H7 (cell line): ENCODE measurements around the gene SEPTIN7. TPM values are rescaled to one million over a fixed set of nuclear protein-coding genes. Genes with fewer than 3 reads are reported as not detected.
"Not testable (repeated sequence)": the region's sequence is repeated elsewhere in the genome, so short reads cannot be mapped to it uniquely, and the experiment has no call there.

Source experiments
- DNase-seq: peaks from one replicate; pipeline ENCODE4 v3.0.0; 2012
- H3K27me3 ChIP-seq: 2 replicates; pipeline ENCODE4 v1.6.0; 2011; ENCODE audit warnings: mild to moderate bottlenecking, low read length; ENCODE audit not compliant: control insufficient read depth, insufficient read depth
- H3K36me3 ChIP-seq: replicated peaks from 2 replicates; pipeline ENCODE4 v1.5.1; 2011; ENCODE audit warnings: low read length; ENCODE audit not compliant: control insufficient read depth, insufficient read depth
- H3K4me3 ChIP-seq: 2 replicates; pipeline ENCODE4 v1.5.1; 2011; ENCODE audit warnings: low read depth, mild to moderate bottlenecking, control low read depth, low read length, moderate library complexity; ENCODE audit not compliant: insufficient read depth
- total RNA-seq: library from RNA; depleted of rRNA; stranded (reverse); fragments of >200 nt; shearing (Covaris generic); gene quantifications from 2 replicates; pipeline ENCODE4 v1.2.3, GENCODE V29; 2014; rRNA removed

The SEPTIN7 gene
- total RNA-seq: 162 and 218 TPM in 2 replicates

DNA sequence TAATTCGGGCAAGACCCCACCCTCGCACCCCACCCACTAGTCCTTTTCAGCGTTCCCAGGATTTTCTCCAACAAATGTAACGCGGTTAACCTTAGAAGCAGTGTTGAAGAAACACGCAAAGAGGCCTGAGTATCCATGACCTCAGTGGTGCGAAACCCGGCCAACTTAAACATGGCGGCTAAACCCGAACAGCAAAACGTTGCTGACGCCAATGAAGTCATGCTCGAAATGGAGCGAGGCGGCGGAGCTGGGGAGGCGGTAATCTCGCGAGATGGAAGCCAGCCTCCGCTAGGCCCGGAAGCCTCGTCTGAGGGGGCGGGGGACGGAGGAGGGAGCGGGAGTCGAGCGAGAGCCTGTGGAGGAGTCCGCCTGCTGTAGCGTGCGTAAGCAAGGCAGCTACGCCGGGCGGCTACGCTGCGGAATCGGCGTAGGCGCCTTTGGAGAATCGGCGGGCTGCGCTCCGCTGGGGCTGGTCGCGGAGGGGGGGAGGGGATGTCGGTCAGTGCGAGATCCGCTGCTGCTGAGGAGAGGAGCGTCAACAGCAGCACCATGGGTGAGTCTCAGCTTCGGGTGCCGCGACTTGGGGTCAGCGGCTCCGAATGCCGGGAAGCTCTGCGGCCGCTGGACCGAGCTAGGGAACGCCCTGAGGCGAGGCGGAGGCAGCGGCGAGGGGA is at the start of gene SEPTIN7:
Gene SEPTIN7, plus strand, starts transcription at position 340 of the 674 bp plus-strand sequence. Its CDS starts 153 bp downstream, at position 493.
- H3K27me3 ChIP-seq: no peaks in the 10 kb centered on the region
- no peaks in the 10 kb centered on the region for H3K36me3 ChIP-seq
- H3K4me3 ChIP-seq: peak within 1 kb of the TSS; percentile 97
- peak; percentile 94 for DNase-seq

- DNase-seq: no peak
- H3K4me3 ChIP-seq: no peak overlapping the region
- H3K36me3 ChIP-seq: no peaks in the 10 kb centered on the region
- H3K27me3 ChIP-seq: no peaks in the 10 kb centered on the region
These were observed 48.1 kb upstream of the SEPTIN7 start for GRCh38 chr7:35752742-35753141.

DNA sequence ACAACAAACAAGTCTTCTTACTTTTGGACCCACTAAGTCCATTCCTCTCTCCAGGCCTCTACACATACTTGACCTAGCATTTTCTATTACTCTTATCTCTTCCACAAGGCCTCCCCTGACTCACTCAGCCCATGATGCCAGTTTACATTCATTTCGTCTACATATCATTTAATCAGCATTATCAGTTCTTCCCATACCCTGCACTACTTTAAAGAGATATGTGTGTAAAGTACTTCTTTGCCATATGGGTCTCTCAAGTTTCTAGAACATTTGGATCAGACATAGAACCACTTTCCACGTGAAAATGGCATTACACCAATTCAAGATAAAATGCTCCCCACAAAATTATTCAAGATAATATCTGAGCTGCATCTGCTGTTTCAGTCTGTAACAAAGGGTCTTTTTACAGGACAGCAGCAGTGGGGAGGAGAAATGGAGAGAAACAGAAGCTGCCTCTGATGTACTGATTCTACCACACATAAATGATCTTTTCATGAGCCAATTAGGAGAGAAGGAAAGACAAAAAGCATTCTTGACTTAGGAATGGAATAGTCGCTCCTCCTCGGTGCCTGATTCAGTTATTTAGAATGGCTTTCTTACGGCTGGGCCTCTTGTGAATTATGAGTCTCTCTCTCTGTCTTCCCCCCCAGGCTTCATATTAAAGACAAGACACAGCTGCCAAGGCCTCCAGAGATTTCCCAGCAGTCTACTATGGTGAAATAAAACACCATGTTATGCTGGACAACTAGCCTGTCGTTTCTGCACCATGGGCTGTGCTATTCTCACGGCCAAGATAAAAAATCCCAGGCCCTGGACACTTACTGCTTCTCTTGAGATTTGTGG is 46.9 kb upstream of the SEPTIN7 start:
- H3K27me3 ChIP-seq: no peaks in the 10 kb centered on the region
- H3K36me3 ChIP-seq: no peaks in the 10 kb centered on the region
- DNase-seq: no peak
- no peak overlapping the region for H3K4me3 ChIP-seq

- no peak for DNase-seq
- Histone ChIP-seq H3K4me3 (no peak overlapping the region), H3K27me3 (no peaks in the 10 kb centered on the region), H3K36me3 (no peaks in the 10 kb centered on the region)
These were observed 46.1 kb upstream of the SEPTIN7 start for GRCh38 chr7:35754741-35755140.

- H3K27me3 ChIP-seq: no peaks in the 10 kb centered on the region
- no peaks in the 10 kb centered on the region for H3K36me3 ChIP-seq
- DNase-seq: no peak
- no peak overlapping the region for H3K4me3 ChIP-seq
These were observed 45.1 kb upstream of the SEPTIN7 start for GRCh38 chr7:35755711-35756110.

GRCh38 chr7:35756453-35756852 is 44.4 kb upstream of the SEPTIN7 start:
- H3K27me3 ChIP-seq, H3K36me3 ChIP-seq, H3K4me3 ChIP-seq, DNase-seq: not testable (repeated sequence)

DNA sequence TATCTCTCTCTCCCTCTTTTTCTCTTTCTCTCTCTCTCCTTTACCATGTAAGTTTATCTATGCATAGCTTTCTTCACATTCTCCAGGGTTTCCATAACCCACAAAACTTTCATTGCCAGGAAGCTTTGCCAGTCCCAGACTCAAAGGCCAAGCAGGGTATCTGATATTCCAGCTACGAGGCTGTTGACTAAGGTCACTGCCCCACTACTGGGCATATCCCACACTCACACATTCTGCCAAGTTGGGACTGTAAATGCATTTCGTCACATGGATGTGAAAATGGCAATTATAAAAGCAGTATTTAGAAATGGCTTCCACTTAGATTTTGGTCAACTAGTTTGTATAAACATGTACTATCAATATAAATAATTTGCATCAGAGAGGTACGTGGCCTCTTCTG is 43.3 kb upstream of the SEPTIN7 start:
- Histone ChIP-seq H3K36me3 (no peaks in the 10 kb centered on the region), H3K27me3 (no peaks in the 10 kb centered on the region), H3K4me3 (no peak overlapping the region)
- DNase-seq: no peak

DNA sequence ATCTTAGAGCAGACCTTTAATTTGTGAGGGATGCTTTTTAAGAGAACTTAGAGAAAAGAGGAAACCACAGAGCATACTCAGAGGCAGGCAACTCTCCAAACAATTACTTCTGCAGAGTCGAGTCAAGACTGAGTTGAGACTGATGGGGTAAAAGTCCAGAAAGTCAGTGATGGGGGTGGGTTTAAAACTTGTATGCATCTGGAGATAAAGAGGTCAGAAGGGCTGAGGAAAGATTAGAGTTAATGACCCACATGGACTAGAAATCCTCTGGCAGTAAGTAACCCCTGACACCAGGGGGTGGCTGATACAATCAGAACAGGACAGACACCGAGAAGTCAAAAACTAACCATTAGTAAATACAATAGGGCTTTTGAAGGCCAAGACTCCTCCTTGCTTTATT is 42.4 kb upstream of the SEPTIN7 start:
- DNase-seq: peak; percentile 32
- Histone ChIP-seq H3K27me3 (no peaks in the 10 kb centered on the region), H3K4me3 (no peak overlapping the region)

DNA sequence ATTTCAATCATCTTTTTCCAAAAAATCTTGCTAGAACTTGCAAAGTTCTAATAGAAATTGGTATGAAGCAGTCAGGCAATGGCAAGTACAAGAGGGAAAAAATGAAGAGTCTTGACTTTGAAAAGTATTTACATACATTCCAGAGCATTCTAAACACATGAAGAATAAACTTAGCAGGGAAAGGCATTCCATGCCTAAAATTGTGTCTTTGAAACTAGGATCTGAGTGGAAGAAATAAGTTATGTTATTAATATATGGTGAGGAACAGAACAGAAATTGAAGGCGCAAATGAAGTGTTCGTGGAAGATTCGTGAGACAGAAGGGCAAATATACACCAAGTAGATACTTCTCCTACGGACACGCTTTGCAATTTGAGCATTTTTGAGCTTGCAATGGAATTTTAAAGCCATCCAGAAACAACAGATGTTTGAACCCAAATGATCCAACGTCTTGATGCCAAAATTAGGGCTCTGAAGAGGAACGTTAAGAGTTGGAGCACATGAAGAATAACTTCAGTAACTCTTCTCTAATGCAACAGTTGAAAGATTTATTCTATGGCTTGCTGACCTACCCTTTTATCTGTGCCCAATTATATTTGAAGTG is 40.6 kb upstream of the SEPTIN7 start:
- Histone ChIP-seq H3K36me3 (no peaks in the 10 kb centered on the region), H3K27me3 (no peaks in the 10 kb centered on the region), H3K4me3 (no peak overlapping the region)
- no peak for DNase-seq

More for the DNA sequence above, 42.4 kb upstream of the SEPTIN7 start:
- no peaks in the 10 kb centered on the region for H3K36me3 ChIP-seq

DNA sequence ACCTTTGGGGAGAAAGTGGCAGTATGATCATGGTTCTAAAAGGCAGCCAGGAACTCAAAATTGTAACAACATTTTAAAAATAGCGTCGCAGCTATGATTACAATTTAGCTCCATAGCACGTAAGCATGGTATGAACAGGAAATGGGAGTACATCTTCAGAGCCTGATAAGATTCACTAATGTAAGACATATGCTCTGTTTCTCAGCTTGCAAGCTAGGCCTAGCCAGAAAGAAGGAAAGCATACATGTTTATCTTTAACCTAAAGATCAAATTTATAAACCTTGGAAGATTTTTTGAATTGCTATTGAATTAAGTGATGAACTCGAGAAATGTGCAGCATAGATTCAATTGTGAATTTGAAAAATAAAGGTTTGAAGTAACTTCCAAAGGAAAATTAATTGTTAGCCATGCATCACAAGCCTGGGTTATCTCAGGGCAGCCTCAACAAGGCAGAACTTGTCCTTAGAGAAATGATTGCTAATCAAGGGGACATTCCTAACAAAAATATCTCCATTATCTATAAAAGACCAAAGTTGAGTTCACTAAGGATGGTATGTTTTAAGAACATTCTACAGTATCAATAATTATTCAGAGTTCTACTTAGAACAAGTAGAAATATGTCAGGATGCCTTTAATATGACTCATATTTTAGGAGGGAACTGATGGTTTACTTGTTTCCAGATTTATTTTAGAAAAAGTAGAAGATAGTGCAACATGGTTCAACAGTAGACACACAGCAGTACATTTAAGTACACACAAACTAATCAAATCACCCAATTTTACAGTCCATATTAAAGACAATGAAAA is 38.8 kb upstream of the SEPTIN7 start:
- DNase-seq: no peak
- Histone ChIP-seq H3K36me3 (no peaks in the 10 kb centered on the region), H3K27me3 (no peaks in the 10 kb centered on the region), H3K4me3 (no peak overlapping the region)

GRCh38 chr7:35762781-35763180 is 38.1 kb upstream of the SEPTIN7 start:
- Histone ChIP-seq H3K36me3 (no peaks in the 10 kb centered on the region), H3K4me3 (no peak overlapping the region), H3K27me3 (no peaks in the 10 kb centered on the region)
- DNase-seq: no peak

GRCh38 chr7:35768346-35768745 is 32.5 kb upstream of the SEPTIN7 start:
- DNase-seq: no peak
- Histone ChIP-seq H3K27me3 (no peaks in the 10 kb centered on the region), H3K36me3 (no peaks in the 10 kb centered on the region), H3K4me3 (no peak overlapping the region)

GRCh38 chr7:35771776-35772175 is 29.1 kb upstream of the SEPTIN7 start:
- Histone ChIP-seq H3K36me3 (no peaks in the 10 kb centered on the region), H3K4me3 (no peak overlapping the region), H3K27me3 (no peaks in the 10 kb centered on the region)
- DNase-seq: no peak

GRCh38 chr7:35773994-35774393 is 26.9 kb upstream of the SEPTIN7 start:
- DNase-seq: no peak
- Histone ChIP-seq H3K36me3 (no peaks in the 10 kb centered on the region), H3K4me3 (no peak overlapping the region), H3K27me3 (no peaks in the 10 kb centered on the region)
